HEK293 (cell line): Measurements from ENCODE around the gene RPA4.

Experiments
- CTCF ChIA-PET: fragments of 350-600 bp; formaldehyde crosslinking; extraction: SDS; loops from one replicate; lab custom pipeline; 2021; ENCODE audit warnings: antibody characterized with exemption; lab: Yijun Ruan, JAX
- POLR2A ChIA-PET: fragments of 300-600 bp; formaldehyde crosslinking; extraction: SDS; loops from one replicate; lab custom pipeline; 2020; ENCODE audit warnings: antibody characterized with exemption, inconsistent platforms; lab: Yijun Ruan, JAX
- H3K27ac ChIP-seq: fragments of 200-500 bp; sonication (Bioruptor generic); 2 replicates; pipeline ENCODE4 v1.5.1; 2014; ENCODE audit warnings: low read depth, low read length, control low read depth, inconsistent platforms; ENCODE audit errors: extremely low read depth
- H3K36me3 ChIP-seq, 2 experiments: fragments of 200-500 bp in 1 of 2; sonication (Bioruptor generic) in 1 of 2; 1 replicate in 1 of 2; 2 replicates in 1 of 2; pipeline ENCODE4 v1.5.1; 2014 to 2017; ENCODE audit warnings: inconsistent platforms in 2 of 2, low read length in 2 of 2; ENCODE audit not compliant: control insufficient read depth in 2 of 2, insufficient read depth in 1 of 2
- H3K4me1 ChIP-seq: fragments of 200-500 bp; sonication (Bioruptor generic); 2 replicates; pipeline ENCODE4 v1.5.1; 2014; ENCODE audit warnings: mild to moderate bottlenecking, low read length, inconsistent platforms; ENCODE audit not compliant: control insufficient read depth, insufficient read depth
- H3K4me3 ChIP-seq: 2 replicates; pipeline ENCODE4 v1.5.1; 2011; ENCODE audit warnings: low read depth, mild to moderate bottlenecking, control low read depth, low read length, moderate library complexity
- H3K9me3 ChIP-seq: fragments of 200-500 bp; sonication (Bioruptor generic); 2 replicates; pipeline ENCODE4 v1.5.1; 2014; ENCODE audit warnings: low read depth, low read length, inconsistent platforms; ENCODE audit not compliant: control insufficient read depth, insufficient read depth
- ATF2 ChIP-seq: fragments of 450-650 bp; formaldehyde crosslinking; IDR thresholded peaks from 2 replicates; pipeline ENCODE4 v1.5.1; 2016; ENCODE audit warnings: missing biosample characterization, missing genetic modification characterization, low read depth
- CTCF ChIP-seq: fragments of 450-650 bp; formaldehyde crosslinking; IDR thresholded peaks from 2 replicates; pipeline ENCODE4 v1.5.1; 2016; ENCODE audit warnings: missing biosample characterization, missing genetic modification characterization
- GLI2 ChIP-seq: fragments of 450-650 bp; formaldehyde crosslinking; IDR thresholded peaks from 2 replicates; pipeline ENCODE4; 2017; ENCODE audit warnings: missing biosample characterization, missing genetic modification characterization, low read depth, borderline replicate concordance
- HOXA7 ChIP-seq: sonication (generic); formaldehyde crosslinking; IDR thresholded peaks from 2 replicates; pipeline ENCODE4 v1.8.1; 2022; ENCODE audit warnings: missing genetic modification reagents, borderline replicate concordance
- KLF8 ChIP-seq: fragments of 450-650 bp; formaldehyde crosslinking; IDR thresholded peaks from 2 replicates; pipeline ENCODE4 v1.5.1; 2016; ENCODE audit warnings: missing biosample characterization, missing genetic modification characterization
- KLF9 ChIP-seq: fragments of 450-650 bp; formaldehyde crosslinking; IDR thresholded peaks from 2 replicates; pipeline ENCODE4 v1.5.1; 2016; ENCODE audit warnings: missing biosample characterization, missing genetic modification characterization, low read depth
- MYNN ChIP-seq: fragments of 450-650 bp; formaldehyde crosslinking; IDR thresholded peaks from 2 replicates; pipeline ENCODE4 v1.5.1; 2016; ENCODE audit warnings: missing biosample characterization, missing genetic modification characterization, borderline replicate concordance
- PBX3 ChIP-seq: sonication (generic); formaldehyde crosslinking; IDR thresholded peaks from 2 replicates; pipeline ENCODE4 v1.8.1; 2022; ENCODE audit warnings: mild to moderate bottlenecking, moderate library complexity, missing genetic modification reagents
- PRDM6 ChIP-seq: fragments of 450-650 bp; formaldehyde crosslinking; IDR thresholded peaks from 2 replicates; pipeline ENCODE4 v1.5.1; 2017; ENCODE audit warnings: missing biosample characterization, missing genetic modification characterization
- SETDB1 ChIP-seq: IDR thresholded peaks from one replicate; pipeline ENCODE4 v1.6.1; 2017; ENCODE audit warnings: mild to moderate bottlenecking, low read length, moderate library complexity, mixed read lengths; ENCODE audit not compliant: insufficient read length
- YY1 ChIP-seq: fragments of 450-650 bp; formaldehyde crosslinking; IDR thresholded peaks from 2 replicates; pipeline ENCODE4 v1.5.1; 2018; ENCODE audit warnings: missing biosample characterization, missing genetic modification characterization
- ZFP3 ChIP-seq: fragments of 450-650 bp; formaldehyde crosslinking; IDR thresholded peaks from 2 replicates; pipeline ENCODE4 v1.5.1; 2016; ENCODE audit warnings: low read depth, missing biosample characterization, missing genetic modification characterization
- ZFP41 ChIP-seq: fragments of 450-650 bp; formaldehyde crosslinking; IDR thresholded peaks from 2 replicates; pipeline ENCODE4 v1.5.1; 2016; ENCODE audit warnings: missing biosample characterization, missing genetic modification characterization, borderline replicate concordance
- ZNF138 ChIP-seq: fragments of 450-650 bp; formaldehyde crosslinking; IDR thresholded peaks from 2 replicates; pipeline ENCODE4 v1.5.1; 2016; ENCODE audit warnings: missing biosample characterization, missing genetic modification characterization, borderline replicate concordance
- ZNF140 ChIP-seq: fragments of 450-650 bp; formaldehyde crosslinking; IDR thresholded peaks from 2 replicates; pipeline ENCODE4 v1.5.1; 2016; ENCODE audit warnings: missing biosample characterization, missing genetic modification characterization
- ZNF169 ChIP-seq: fragments of 450-650 bp; formaldehyde crosslinking; IDR thresholded peaks from 2 replicates; pipeline ENCODE4 v1.5.1; 2016; ENCODE audit warnings: missing biosample characterization, missing genetic modification characterization
- ZNF174 ChIP-seq: fragments of 450-650 bp; formaldehyde crosslinking; IDR thresholded peaks from 2 replicates; pipeline ENCODE4 v1.5.0; 2017; ENCODE audit warnings: missing biosample characterization, mild to moderate bottlenecking, missing genetic modification characterization
- ZNF175 ChIP-seq: fragments of 450-650 bp; formaldehyde crosslinking; IDR thresholded peaks from 2 replicates; pipeline ENCODE4 v1.5.1; 2016; ENCODE audit warnings: missing biosample characterization, missing genetic modification characterization
- ZNF184 ChIP-seq: fragments of 450-650 bp; IDR thresholded peaks from 2 replicates; pipeline ENCODE4 v1.5.1; 2018; ENCODE audit warnings: missing biosample characterization, mild to moderate bottlenecking, missing genetic modification characterization
- ZNF214 ChIP-seq: fragments of 450-650 bp; formaldehyde crosslinking; IDR thresholded peaks from 2 replicates; pipeline ENCODE4 v1.5.1; 2017; ENCODE audit warnings: missing biosample characterization, mild to moderate bottlenecking, missing genetic modification characterization, borderline replicate concordance
- ZNF23 ChIP-seq: fragments of 450-650 bp; formaldehyde crosslinking; IDR thresholded peaks from 2 replicates; pipeline ENCODE4 v1.5.1; 2016; ENCODE audit warnings: missing biosample characterization, missing genetic modification characterization, borderline replicate concordance
- ZNF366 ChIP-seq: fragments of 450-650 bp; formaldehyde crosslinking; conservative IDR thresholded peaks from 2 replicates; pipeline ENCODE4 v1.5.1; 2016; ENCODE audit warnings: missing biosample characterization, missing genetic modification characterization
- ZNF510 ChIP-seq: fragments of 450-650 bp; formaldehyde crosslinking; IDR thresholded peaks from 2 replicates; pipeline ENCODE4 v1.5.1; 2018; ENCODE audit warnings: mild to moderate bottlenecking, missing genetic modification characterization, missing biosample characterization; ENCODE audit not compliant: insufficient replicate concordance
- ZNF580 ChIP-seq: fragments of 450-650 bp; formaldehyde crosslinking; IDR thresholded peaks from 2 replicates; pipeline ENCODE4 v1.5.1; 2016; ENCODE audit warnings: missing biosample characterization, missing genetic modification characterization
- ZNF629 ChIP-seq: fragments of 450-650 bp; formaldehyde crosslinking; IDR thresholded peaks from 2 replicates; pipeline ENCODE4 v1.5.1; 2017; ENCODE audit warnings: missing biosample characterization, missing genetic modification characterization
- ZNF664 ChIP-seq: fragments of 450-650 bp; formaldehyde crosslinking; IDR thresholded peaks from 2 replicates; pipeline ENCODE4 v1.5.1; 2016; ENCODE audit warnings: missing biosample characterization, missing genetic modification characterization
- ZNF785 ChIP-seq: fragments of 450-650 bp; formaldehyde crosslinking; IDR thresholded peaks from 2 replicates; pipeline ENCODE4 v1.5.1; 2016; ENCODE audit warnings: missing biosample characterization, missing genetic modification characterization
- ZNF791 ChIP-seq: fragments of 450-650 bp; formaldehyde crosslinking; IDR thresholded peaks from 2 replicates; pipeline ENCODE4 v1.5.1; 2016; ENCODE audit warnings: missing biosample characterization, missing genetic modification characterization
- ZSCAN16 ChIP-seq: fragments of 450-650 bp; formaldehyde crosslinking; IDR thresholded peaks from 2 replicates; pipeline ENCODE4 v1.5.1; 2016; ENCODE audit warnings: missing biosample characterization, missing genetic modification characterization
- ZSCAN18 ChIP-seq: fragments of 450-650 bp; formaldehyde crosslinking; IDR thresholded peaks from 2 replicates; pipeline ENCODE4 v1.5.1; 2016; ENCODE audit warnings: missing biosample characterization, missing genetic modification characterization

Gene RPA4

GRCh38 chrX:96838537-96838936 lies 45.2 kb upstream of the RPA4 start:
- Histone ChIP-seq H3K4me1 (no peaks in the 10 kb centered on the region), H3K4me3 (no peak overlapping the region), H3K9me3 (no peaks in the 10 kb centered on the region), H3K36me3 (no peaks in the 10 kb centered on the region), H3K27ac (no peak overlapping the region)
- CTCF ChIA-PET, result no interaction called here
- TF ChIP-seq ZNF169 (tag by site-specific recombination) (no peak), ZNF510 (tag by site-specific recombination) (no peak), ZSCAN16 (tag by site-specific recombination) (no peak), ZNF629 (no peak), ZNF785 (tag by site-specific recombination) (no peak), ZNF138 (tag by site-specific recombination) (no peak), ZFP3 (no peak), ZSCAN18 (tag by site-specific recombination) (no peak), CTCF (no peak), MYNN (tag by site-specific recombination) (no peak), HOXA7 (CRISPR knock-in tag) (no peak), ZNF140 (tag by site-specific recombination) (no peak), ZNF23 (tag by site-specific recombination) (no peak), ZFP41 (no peak), ZNF366 (tag by site-specific recombination) (no peak), ZNF184 (tag by site-specific recombination) (no peak), ZNF580 (tag by site-specific recombination) (no peak), ZNF791 (tag by site-specific recombination) (no peak), SETDB1 (no peak)
- TF ChIP-seq, all 188 proteins: peak for 0
- POLR2A ChIA-PET, result no interaction called here

- no peaks in the 10 kb centered on the region for H3K36me3 ChIP-seq
- no peak for TF ChIP-seq KLF9
- TF ChIP-seq ZNF175 (tag by site-specific recombination), result no peak
- no peak for TF ChIP-seq PBX3 (CRISPR knock-in tag)
- TF ChIP-seq ZNF664 (tag by site-specific recombination), result no peak
- no peak for TF ChIP-seq ZNF214 (tag by site-specific recombination)
- no peak for TF ChIP-seq KLF8 (tag by site-specific recombination)
- TF ChIP-seq YY1 (tag by site-specific recombination), result no peak
- no peak for TF ChIP-seq ZNF366 (tag by site-specific recombination)
- TF ChIP-seq ZNF140 (tag by site-specific recombination), result no peak
- no peak for TF ChIP-seq GLI2 (tag by site-specific recombination)
- no peak for TF ChIP-seq PRDM6
- TF ChIP-seq ZNF174, result no peak
- TF ChIP-seq ATF2 (tag by site-specific recombination), result no peak
These were observed 42.4 kb upstream of the RPA4 start for GRCh38 chrX:96841325-96841724.

More at GRCh38 chrX:96841325-96841724, 42.4 kb upstream of the RPA4 start:
- H3K27ac ChIP-seq, result no peak overlapping the region
- ChIA-PET POLR2A (no interaction called here), CTCF (no interaction called here)
- H3K4me1 ChIP-seq, result no peaks in the 10 kb centered on the region
- H3K9me3 ChIP-seq, result no peaks in the 10 kb centered on the region
- no peak overlapping the region for H3K4me3 ChIP-seq
